AG04450 (cell line): ENCODE results near the gene MAN2B1. TPM values are rescaled to one million over a fixed set of nuclear protein-coding genes. Genes with fewer than 3 reads are reported as not detected.
A peak's percentile ranks its signal among the peaks of the same experiment; 100 is the strongest.
"Not testable (repeated sequence)": the region's sequence is repeated elsewhere in the genome, so short reads cannot be mapped to it uniquely, and the experiment has no call there.

Experiments used
- CTCF ChIA-PET: fragments of 300-600, 350-600 bp; formaldehyde crosslinking; extraction: SDS; loops from one replicate; lab custom pipeline; 2022; ENCODE audit warnings: antibody characterized with exemption, inconsistent platforms; lab: Charles Lee
- POLR2A ChIA-PET: fragments of 350-600 bp; formaldehyde crosslinking; extraction: SDS; loops from one replicate; lab custom pipeline; 2021; ENCODE audit warnings: antibody characterized with exemption, inconsistent platforms; lab: Yijun Ruan, JAX
- DNase-seq: peaks from one replicate; pipeline ENCODE4 v3.0.0-alpha.2; 2011; ENCODE audit warnings: low read depth, low spot score
- H3K27ac ChIP-seq: one replicate; pipeline ENCODE4 v1.5.1; 2012; ENCODE audit warnings: low read depth, low read length, control low read depth
- H3K27me3 ChIP-seq: one replicate; pipeline ENCODE4 v1.6.0; 2012; ENCODE audit warnings: low read length; ENCODE audit not compliant: control insufficient read depth, insufficient read depth
- H3K4me3 ChIP-seq: 2 replicates; pipeline ENCODE4 v1.5.1; 2011; ENCODE audit warnings: mild to moderate bottlenecking, low read depth, low read length, control low read depth
- H3K9me3 ChIP-seq: 2 replicates; pipeline ENCODE4 v1.5.1; 2012; ENCODE audit warnings: low read length; ENCODE audit not compliant: control insufficient read depth, insufficient read depth
- polyA plus RNA-seq: library from polyadenylated mRNA; depleted of rRNA; stranded (reverse); fragments of >200 nt; gene quantifications from 2 replicates; pipeline ENCODE4 v1.2.3, GENCODE V29; 2011
- TF ChIP-seq, protein P1 (sequence below): IDR thresholded peaks from 2 replicates; pipeline ENCODE4 v1.5.1; 2011; ENCODE audit warnings: low read depth, low read length, control low read depth, inconsistent platforms

Gene MAN2B1
- polyA plus RNA-seq, 1 experiment, result 30.9 TPM

DNA sequence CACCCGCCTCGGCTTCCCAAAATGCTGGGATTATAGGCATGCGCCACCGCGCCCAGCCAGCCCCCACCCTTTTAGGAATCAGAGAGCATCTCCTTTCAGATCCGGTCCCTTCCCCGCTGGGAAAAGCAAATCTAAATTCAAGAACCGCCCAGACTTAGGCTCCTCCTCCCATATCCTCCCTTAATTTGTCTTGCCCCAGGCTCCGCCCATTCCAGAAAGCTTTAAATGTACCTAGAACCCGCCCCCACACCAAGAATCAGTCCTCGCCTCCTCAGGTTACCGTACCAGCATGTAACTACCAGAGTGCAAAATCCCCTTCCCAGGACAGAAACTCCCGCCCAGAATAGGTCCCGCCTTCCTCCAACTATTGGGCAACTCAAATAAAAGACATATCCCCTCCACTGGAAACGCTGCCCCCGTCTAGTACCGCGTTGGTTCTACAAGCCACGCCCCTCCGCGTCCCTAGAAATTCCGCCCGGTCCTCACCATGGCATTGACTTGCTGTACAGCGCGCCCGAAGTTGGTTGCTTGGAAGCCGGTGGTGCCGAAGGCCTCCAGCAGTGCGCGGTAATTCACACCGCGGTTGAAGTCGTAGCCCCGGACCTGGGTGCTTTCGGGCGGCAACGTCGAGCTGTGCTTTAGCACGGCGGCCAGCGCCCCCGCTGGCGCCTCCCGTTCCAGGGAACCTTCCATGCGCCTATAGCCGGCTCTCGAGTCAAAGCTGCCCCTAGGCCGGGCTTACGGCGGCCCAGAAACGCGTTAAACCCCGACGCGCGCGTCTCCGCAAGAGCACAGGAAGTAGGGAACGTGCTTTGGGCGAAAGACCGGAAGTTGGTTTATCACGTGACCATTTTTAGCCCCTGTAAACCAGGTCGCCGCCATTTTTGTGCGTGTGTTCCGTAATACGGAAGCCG lies 14.8 kb upstream of the MAN2B1 start, which contains the start of gene DHPS:
DHPS (minus strand) TSS at position 807 of the 914 bp plus-strand sequence; CDS start at position 693, 114 bp downstream.
- TF ChIP-seq, protein P1, sequence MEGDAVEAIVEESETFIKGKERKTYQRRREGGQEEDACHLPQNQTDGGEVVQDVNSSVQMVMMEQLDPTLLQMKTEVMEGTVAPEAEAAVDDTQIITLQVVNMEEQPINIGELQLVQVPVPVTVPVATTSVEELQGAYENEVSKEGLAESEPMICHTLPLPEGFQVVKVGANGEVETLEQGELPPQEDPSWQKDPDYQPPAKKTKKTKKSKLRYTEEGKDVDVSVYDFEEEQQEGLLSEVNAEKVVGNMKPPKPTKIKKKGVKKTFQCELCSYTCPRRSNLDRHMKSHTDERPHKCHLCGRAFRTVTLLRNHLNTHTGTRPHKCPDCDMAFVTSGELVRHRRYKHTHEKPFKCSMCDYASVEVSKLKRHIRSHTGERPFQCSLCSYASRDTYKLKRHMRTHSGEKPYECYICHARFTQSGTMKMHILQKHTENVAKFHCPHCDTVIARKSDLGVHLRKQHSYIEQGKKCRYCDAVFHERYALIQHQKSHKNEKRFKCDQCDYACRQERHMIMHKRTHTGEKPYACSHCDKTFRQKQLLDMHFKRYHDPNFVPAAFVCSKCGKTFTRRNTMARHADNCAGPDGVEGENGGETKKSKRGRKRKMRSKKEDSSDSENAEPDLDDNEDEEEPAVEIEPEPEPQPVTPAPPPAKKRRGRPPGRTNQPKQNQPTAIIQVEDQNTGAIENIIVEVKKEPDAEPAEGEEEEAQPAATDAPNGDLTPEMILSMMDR, result no peak
- Histone ChIP-seq H3K9me3 (peaks cover 4% of the 10 kb centered on the region; the same call in 1 of the 2 replicates), H3K27me3 (no peaks in the 10 kb centered on the region), H3K4me3 (peak within 1 kb of the TSS; percentile 98), H3K27ac (peak within 1 kb of the TSS; percentile 99)
- ChIA-PET POLR2A (interaction anchor here (0.6 to 1.9 kb wide), 14 partner anchors 9 to 1510 kb away, joined by 3 to 9 read pairs (median 6); partner anchors contain the start of genes FBXW9, JUNB, MAN2B1 and WDR83), CTCF (interaction anchor here (2.0 to 2.8 kb wide), 2 partner anchors 9 to 167 kb away, joined by 7 to 9 read pairs; no protein-coding TSS in a partner anchor)
- peak; percentile 93 for DNase-seq

DNA sequence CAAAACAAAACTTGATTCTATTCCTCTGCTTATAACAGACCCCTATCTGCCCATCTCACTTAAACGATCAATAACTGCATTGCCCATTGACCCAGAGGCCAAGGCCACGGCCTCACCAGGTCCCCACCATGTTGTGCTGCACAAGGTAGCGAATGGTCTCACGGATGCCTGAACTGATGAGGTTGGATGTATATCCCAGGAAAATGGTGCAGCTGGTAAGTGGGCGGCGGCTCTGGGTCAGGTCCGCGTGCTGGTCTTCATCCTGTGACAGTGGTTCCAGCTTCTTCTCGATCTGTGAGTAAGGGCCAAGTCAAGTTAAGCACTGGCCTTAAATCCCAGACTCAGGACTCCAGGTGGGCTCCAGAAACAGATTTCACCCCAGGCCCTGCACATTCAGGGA lies 13.5 kb upstream of the MAN2B1 start:
- DNase-seq, result no peak
- Histone ChIP-seq H3K9me3 (peaks cover 4% of the 10 kb centered on the region; the same call in 1 of the 2 replicates), H3K4me3 (no peak overlapping the region), H3K27me3 (no peaks in the 10 kb centered on the region), H3K27ac (no peak overlapping the region)
- ChIA-PET CTCF (interaction anchor here (0.5 to 2.8 kb wide), 4 partner anchors 8 to 223 kb away, joined by 3 to 9 read pairs (median 4); no protein-coding TSS in a partner anchor), POLR2A (no interaction called here)
- TF ChIP-seq, protein P1, result no peak

DNA sequence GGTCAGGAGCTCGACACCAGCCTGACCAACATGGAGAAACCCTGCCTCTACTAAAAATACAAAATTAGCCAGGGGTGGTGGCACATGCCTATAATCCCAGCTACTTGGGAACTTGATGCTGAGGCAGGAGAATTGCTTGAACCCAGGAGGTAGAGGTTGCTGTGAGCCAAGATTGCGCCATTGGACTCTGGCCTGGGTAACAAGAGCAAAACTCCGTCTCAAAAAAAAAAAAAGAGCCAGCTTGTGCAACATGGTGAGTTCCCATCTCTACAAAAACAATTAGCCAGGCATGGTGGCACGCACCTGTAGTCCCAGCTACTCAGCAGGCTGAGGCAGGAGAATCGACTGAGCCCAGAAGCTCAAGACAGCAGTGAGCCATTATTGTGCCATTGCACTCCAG lies 11.5 kb upstream of the MAN2B1 start:
- DNase-seq, H3K4me3 ChIP-seq, H3K9me3 ChIP-seq, H3K27ac ChIP-seq, H3K27me3 ChIP-seq: not testable (repeated sequence)
- ChIA-PET CTCF (interaction anchor here (0.7 to 1.3 kb wide), 4 partner anchors 38 to 118 kb away, joined by 3 to 4 read pairs (median 4); no protein-coding TSS in a partner anchor), POLR2A (interaction anchor here (0.5 to 0.9 kb wide), 4 partner anchors 9 to 39 kb away, joined by 3 to 4 read pairs (median 4); partner anchors contain the start of gene GNG14)

DNA sequence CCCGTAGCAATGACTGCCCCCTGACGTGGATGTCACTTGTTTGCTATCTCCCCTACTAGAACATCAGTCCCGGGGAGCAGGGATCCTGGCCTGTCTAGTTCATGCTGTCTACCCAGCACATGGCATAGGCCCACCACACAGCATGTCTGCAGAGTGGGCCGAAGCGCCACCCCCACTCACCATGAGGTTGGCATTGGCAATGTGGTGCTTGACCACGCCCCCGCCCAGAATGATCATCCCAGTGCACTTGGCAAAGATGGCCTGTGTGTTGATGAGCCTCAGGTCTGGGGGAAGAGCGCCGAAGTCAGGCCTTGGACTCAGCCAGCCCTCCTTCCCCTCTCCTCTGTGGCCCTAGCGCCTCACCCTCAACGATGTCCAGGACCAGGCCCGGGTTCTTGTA lies 10.4 kb upstream of the MAN2B1 start:
- CTCF ChIA-PET, result interaction anchor here (0.5 to 3.2 kb wide), 8 partner anchors 9 to 170 kb away, joined by 3 to 20 read pairs (median 4); no protein-coding TSS in a partner anchor
- H3K4me3 ChIP-seq, result no peak overlapping the region
- peaks cover 4% of the 10 kb centered on the region; the same call in 1 of the 2 replicates for H3K9me3 ChIP-seq
- H3K27me3 ChIP-seq, result no peaks in the 10 kb centered on the region
- TF ChIP-seq, protein P1, result no peak
- no peak overlapping the region for H3K27ac ChIP-seq
- POLR2A ChIA-PET, result no interaction called here
- DNase-seq, result no peak

DNA sequence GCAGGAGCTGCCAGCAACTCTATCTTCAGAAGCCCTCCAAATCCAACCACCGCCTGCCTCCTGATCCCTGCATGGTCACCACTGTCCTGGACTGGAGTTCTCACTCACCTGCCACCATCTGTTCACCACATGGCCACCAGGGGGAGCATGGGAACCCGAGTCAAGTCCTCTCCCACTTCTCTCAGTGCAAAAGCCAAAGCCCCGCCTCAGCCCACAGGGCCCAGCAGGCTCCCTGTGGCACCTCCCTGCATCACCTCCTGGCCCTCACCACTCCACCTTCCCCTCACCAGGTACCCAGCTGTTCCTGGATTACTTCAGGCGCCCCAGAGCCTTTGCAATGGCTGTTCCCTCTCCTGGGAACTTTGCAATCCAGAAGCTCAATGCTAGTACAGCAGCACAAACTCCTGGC lies 9.8 kb upstream of the MAN2B1 start:
- no peaks in the 10 kb centered on the region for H3K27me3 ChIP-seq
- ChIA-PET CTCF (interaction anchor here (0.6 to 3.2 kb wide), 6 partner anchors 8 to 171 kb away, joined by 3 to 20 read pairs (median 5); no protein-coding TSS in a partner anchor), POLR2A (no interaction called here)
- TF ChIP-seq, protein P1, result peak; percentile 83
- no peak overlapping the region for H3K4me3 ChIP-seq
- peak; percentile 27 for DNase-seq
- no peak overlapping the region for H3K27ac ChIP-seq
- peaks cover 1% of the 10 kb centered on the region; the same call in 1 of the 2 replicates for H3K9me3 ChIP-seq
